Activated CD8-positive, alpha-beta T cell treated with anti-CD3 and anti-CD28 coated beads for 36 hours (primary cell): ENCODE measurements around the gene EIF2S1. TPM values are rescaled to one million over a fixed set of nuclear protein-coding genes. Genes with fewer than 3 reads are reported as not detected.
A peak's percentile ranks its signal among the peaks of the same experiment; 100 is the strongest.
"Not testable (repeated sequence)": the region's sequence is repeated elsewhere in the genome, so short reads cannot be mapped to it uniquely, and the experiment has no call there.

Source experiments
- ATAC-seq: fragments of 200-7000 bp; cut with Tn5 transposase; one replicate; pipeline ENCODE4 v1.10.0; 2021; ENCODE audit warnings: mild to moderate bottlenecking, moderate library complexity
- CTCF ChIA-PET: fragments of 350-600 bp; sonication (Branson Sonifier 250); formaldehyde crosslinking; loops from one replicate; lab custom pipeline; 2021; ENCODE audit warnings: antibody characterized with exemption; lab: Charles Lee
- POLR2A ChIA-PET: fragments of 350-600 bp; sonication (Branson Sonifier 250); formaldehyde crosslinking; loops from one replicate; lab custom pipeline; 2021; ENCODE audit warnings: antibody characterized with exemption; lab: Charles Lee
- DNase-seq: peaks from one replicate; pipeline ENCODE4 v3.0.0-alpha.2; 2020
- H3K27ac Mint-ChIP-seq: one replicate; pipeline ENCODE4 v1.8.0; 2021; ENCODE audit warnings: mild to moderate bottlenecking, mixed read lengths
- H3K27me3 Mint-ChIP-seq: one replicate; pipeline ENCODE4 v1.8.0; 2021; ENCODE audit warnings: mixed read lengths
- H3K36me3 Mint-ChIP-seq: one replicate; pipeline ENCODE4 v1.8.0; 2021; ENCODE audit warnings: low read depth, mixed read lengths
- H3K4me1 Mint-ChIP-seq: one replicate; pipeline ENCODE4 v1.8.0; 2021; ENCODE audit warnings: low read depth, mixed read lengths
- H3K4me3 Mint-ChIP-seq: one replicate; pipeline ENCODE4 v1.8.0; 2021; ENCODE audit warnings: mild to moderate bottlenecking, moderate library complexity, mixed read lengths
- H3K9me3 Mint-ChIP-seq: one replicate; pipeline ENCODE4 v1.8.0; 2021; ENCODE audit warnings: mixed read lengths
- intact Hi-C: fragments of 100-400 bp; cut with micrococcal nuclease; formaldehyde crosslinking; loops from one replicate; pipeline ENCODE4 v1.10.0; 2022
- total RNA-seq, 2 experiments: library from RNA; stranded (reverse); gene quantifications; one replicate each; pipeline ENCODE4 v1.2.3, GENCODE V29; 2021
- TF ChIP-seq, protein P1 (sequence below): fragments of 200-600 bp; IDR thresholded peaks from one replicate; pipeline ENCODE4 v1.8.0; 2022; ENCODE audit warnings: antibody characterized with exemption, mild to moderate bottlenecking

EIF2S1 gene
- 100 to 1,000 TPM; 210 to 219 TPM for total RNA-seq

DNA sequence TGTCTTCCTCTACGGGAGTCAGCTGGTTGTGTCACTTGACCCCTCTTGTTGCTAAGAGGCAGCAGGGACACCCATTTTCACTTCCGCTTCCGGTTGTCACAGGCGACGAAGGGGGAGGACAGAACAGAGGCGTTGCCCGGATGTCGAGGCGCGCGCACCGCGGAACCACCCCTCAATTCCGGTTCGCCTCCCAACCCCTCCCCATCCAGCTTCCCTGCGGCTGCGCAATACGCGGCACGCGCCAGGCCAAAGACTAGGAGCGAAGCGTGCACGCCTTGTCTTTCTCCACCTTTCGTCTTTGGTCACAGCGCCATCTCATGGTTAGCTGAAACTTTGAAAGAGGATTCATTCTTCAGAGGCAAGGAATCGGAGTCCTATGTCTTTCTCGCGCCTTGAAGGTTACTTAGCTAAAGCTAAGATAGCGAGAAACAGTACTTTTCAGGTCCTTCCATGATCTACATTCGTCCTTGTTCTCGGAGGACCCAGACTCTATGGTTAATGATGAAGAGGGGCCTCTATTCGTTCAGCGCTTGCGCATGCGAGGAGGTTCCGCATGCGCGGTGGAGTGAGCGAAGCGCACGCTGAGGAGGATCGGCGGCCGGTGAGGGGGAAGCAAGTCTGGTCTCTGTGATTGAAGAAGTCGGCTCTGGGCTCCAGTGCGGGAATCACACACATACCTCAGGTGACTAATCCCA is at the start of gene EIF2S1, which contains the start of gene ATP6V1D:
Gene EIF2S1 (plus strand): TSS at position 554 of the 695 bp plus-strand sequence. CDS start 4,440 bp downstream, outside the sequence.
Gene ATP6V1D (minus strand): TSS at position 30 of the 695 bp plus-strand sequence. CDS start 106 bp downstream, outside the sequence.
- Mint-ChIP-seq H3K27ac (peak within 1 kb of the TSS; percentile 93), H3K36me3 (peaks cover 26% of the 10 kb centered on the region), H3K9me3 (no peaks in the 10 kb centered on the region), H3K4me1 (peaks cover 60% of the 10 kb centered on the region), H3K27me3 (no peaks in the 10 kb centered on the region), H3K4me3 (peak within 1 kb of the TSS; percentile 97)
- intact Hi-C loops, result no loop called here
- ATAC-seq (peak; percentile 96), DNase-seq (peak; percentile 99)
- ChIA-PET CTCF (interaction anchor here (0.7 to 1.7 kb wide), 25 partner anchors 9 to 1000 kb away, joined by 3 to 10 read pairs (median 3); partner anchors contain the start of gene TMEM229B), POLR2A (interaction anchor here (0.6 to 2.2 kb wide), 10 partner anchors 8 to 852 kb away, joined by 3 to 14 read pairs (median 4); partner anchors contain the start of genes GPHN and PLEK2)
- TF ChIP-seq, protein P1, sequence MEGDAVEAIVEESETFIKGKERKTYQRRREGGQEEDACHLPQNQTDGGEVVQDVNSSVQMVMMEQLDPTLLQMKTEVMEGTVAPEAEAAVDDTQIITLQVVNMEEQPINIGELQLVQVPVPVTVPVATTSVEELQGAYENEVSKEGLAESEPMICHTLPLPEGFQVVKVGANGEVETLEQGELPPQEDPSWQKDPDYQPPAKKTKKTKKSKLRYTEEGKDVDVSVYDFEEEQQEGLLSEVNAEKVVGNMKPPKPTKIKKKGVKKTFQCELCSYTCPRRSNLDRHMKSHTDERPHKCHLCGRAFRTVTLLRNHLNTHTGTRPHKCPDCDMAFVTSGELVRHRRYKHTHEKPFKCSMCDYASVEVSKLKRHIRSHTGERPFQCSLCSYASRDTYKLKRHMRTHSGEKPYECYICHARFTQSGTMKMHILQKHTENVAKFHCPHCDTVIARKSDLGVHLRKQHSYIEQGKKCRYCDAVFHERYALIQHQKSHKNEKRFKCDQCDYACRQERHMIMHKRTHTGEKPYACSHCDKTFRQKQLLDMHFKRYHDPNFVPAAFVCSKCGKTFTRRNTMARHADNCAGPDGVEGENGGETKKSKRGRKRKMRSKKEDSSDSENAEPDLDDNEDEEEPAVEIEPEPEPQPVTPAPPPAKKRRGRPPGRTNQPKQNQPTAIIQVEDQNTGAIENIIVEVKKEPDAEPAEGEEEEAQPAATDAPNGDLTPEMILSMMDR, result peak; percentile 99

DNA sequence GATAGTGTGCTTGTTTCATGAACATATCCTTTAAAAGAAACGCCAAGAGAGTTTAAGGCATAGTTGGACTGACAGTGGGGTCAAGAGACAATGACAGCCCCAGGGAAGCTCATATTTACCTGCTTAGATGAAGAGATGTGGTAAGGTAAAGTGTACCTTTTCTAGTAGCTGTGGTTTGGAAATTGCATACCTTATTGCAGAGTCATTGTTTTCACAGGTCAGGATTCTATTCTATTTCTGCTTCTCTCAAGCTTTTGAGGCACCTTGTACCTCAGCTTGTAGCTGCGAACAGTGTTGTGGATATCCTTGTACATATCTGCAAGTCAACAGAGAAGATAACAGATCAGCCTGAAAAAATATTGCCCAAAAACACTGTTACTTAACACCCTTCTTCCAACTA is 48.3 kb upstream of the EIF2S1 start:
- no peaks in the 10 kb centered on the region for H3K27me3 Mint-ChIP-seq
- no peak for DNase-seq
- TF ChIP-seq, protein P1, result no peak
- H3K36me3 Mint-ChIP-seq, result no peaks in the 10 kb centered on the region
- ChIA-PET CTCF (no interaction called here), POLR2A (no interaction called here)
- ATAC-seq, result no peak
- H3K27ac Mint-ChIP-seq, result no peak overlapping the region
- no peak overlapping the region for H3K4me3 Mint-ChIP-seq
- H3K4me1 Mint-ChIP-seq, result no peaks in the 10 kb centered on the region
- intact Hi-C loops, result no loop called here
- no peaks in the 10 kb centered on the region for H3K9me3 Mint-ChIP-seq

DNA sequence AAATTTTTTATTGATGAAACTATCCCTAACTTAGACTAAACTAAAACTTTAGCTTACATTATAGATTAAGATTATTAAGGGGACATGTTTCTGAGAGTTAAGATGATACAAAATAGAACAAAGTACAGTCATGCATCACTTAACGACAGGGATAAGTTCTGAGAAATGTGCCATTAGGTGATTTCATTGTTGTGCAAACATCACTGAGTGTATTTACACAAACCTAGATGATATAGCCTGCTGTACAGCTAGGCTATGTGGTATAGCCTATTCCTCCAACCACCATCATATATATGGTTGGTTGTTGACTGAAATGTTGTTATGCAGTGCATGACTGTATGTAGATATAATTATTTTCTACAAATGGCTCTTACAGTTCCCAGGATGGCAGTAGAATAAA is 47.0 kb upstream of the EIF2S1 start:
- Mint-ChIP-seq H3K27me3 (no peaks in the 10 kb centered on the region), H3K27ac (no peak overlapping the region), H3K4me3 (no peak overlapping the region), H3K36me3 (no peaks in the 10 kb centered on the region), H3K4me1 (no peaks in the 10 kb centered on the region), H3K9me3 (no peaks in the 10 kb centered on the region)
- no peak for ATAC-seq
- ChIA-PET POLR2A (no interaction called here), CTCF (no interaction called here)
- intact Hi-C loops, result no loop called here
- DNase-seq, result no peak
- TF ChIP-seq, protein P1, result no peak

DNA sequence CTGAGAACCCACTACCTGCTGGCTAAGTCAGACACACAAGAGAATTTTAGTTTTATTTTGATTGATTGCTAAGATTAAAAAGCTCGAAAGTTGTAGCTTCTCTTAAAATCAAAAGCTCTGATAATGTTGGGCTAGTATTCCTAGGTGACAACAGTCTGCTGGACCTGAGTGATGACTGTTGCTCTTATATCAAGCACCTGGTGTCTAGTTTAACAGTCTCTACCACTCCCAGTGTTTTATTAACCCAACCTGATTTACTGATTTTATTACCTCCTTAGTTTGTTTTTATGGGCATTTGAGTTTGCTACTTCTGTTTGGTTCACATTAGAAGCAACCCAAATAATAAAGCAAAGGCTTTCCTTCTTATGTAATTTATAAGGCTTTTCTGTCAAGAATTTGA is 42.3 kb upstream of the EIF2S1 start:
- DNase-seq (no peak), ATAC-seq (no peak)
- ChIA-PET CTCF (interaction anchor here (0.9 to 2.1 kb wide), 2 partner anchors 32 to 194 kb away, joined by 3 to 7 read pairs; no protein-coding TSS in a partner anchor), POLR2A (no interaction called here)
- Mint-ChIP-seq H3K4me3 (no peak overlapping the region), H3K27me3 (no peaks in the 10 kb centered on the region), H3K27ac (no peak overlapping the region), H3K4me1 (no peaks in the 10 kb centered on the region), H3K36me3 (no peaks in the 10 kb centered on the region), H3K9me3 (no peaks in the 10 kb centered on the region)
- intact Hi-C loops, result no loop called here
- TF ChIP-seq, protein P1, result no peak

DNA sequence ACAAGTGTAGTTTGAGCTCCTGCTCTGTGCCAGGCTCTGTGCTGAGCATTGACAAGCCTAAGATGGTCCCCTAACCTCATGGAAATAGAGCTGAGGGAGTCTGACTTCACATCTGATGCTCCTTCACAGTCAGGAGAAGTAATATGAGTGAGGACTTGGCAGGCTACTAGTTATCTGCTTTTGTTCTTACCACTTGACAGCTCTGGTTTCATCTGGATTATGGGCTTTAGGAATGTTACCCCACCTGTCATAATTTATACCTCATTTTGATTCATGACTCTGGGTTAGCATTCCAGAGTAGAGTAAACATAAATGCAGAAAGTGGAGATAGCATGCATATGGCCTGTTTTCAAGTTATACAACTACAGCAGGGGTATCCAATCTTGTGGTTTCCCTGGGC is 41.0 kb upstream of the EIF2S1 start:
- H3K36me3 Mint-ChIP-seq, result no peaks in the 10 kb centered on the region
- H3K27ac Mint-ChIP-seq, result no peak overlapping the region
- TF ChIP-seq, protein P1, result no peak
- intact Hi-C loops, result no loop called here
- no peaks in the 10 kb centered on the region for H3K4me1 Mint-ChIP-seq
- CTCF ChIA-PET, result no interaction called here
- no peak for DNase-seq
- no peaks in the 10 kb centered on the region for H3K27me3 Mint-ChIP-seq
- H3K4me3 Mint-ChIP-seq, result no peak overlapping the region
- no peak for ATAC-seq
- POLR2A ChIA-PET, result interaction anchor here (1.0 kb wide), 1 partner anchor 41 kb away, joined by 3 read pairs; the partner anchor contains the start of gene EIF2S1
- no peaks in the 10 kb centered on the region for H3K9me3 Mint-ChIP-seq

DNA sequence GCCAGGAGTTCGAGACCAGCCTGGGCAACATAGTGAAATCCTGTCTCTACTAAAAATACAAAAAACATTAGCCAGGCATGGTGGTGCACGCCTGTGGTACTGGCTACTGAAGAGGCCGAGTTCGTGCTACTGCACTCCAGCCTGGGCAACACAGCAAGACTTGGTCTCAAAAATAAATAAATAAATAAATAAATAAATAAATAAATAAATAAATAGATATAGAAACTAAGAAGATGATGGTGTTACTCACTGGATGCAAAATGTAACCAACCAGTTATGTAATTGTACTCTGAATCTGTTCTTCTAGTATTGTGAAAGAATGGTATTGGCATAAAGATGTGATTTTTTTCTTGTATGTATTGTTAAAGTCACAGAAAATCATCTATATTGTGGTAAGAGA is 30.5 kb upstream of the EIF2S1 start:
- H3K4me3 Mint-ChIP-seq, H3K4me1 Mint-ChIP-seq, POLR2A ChIA-PET, H3K27ac Mint-ChIP-seq, intact Hi-C loops, DNase-seq, H3K27me3 Mint-ChIP-seq, ATAC-seq, CTCF ChIA-PET, H3K9me3 Mint-ChIP-seq: not testable (repeated sequence)
- H3K36me3 Mint-ChIP-seq, result peaks cover 31% of the 10 kb centered on the region
